ENCODE data around the gene DHX16. TPM values are rescaled to one million over a fixed set of nuclear protein-coding genes. Genes with fewer than 3 reads are reported as not detected.

Gene DHX16
- total RNA-seq (2022; extraction: Qiagen RNA extraction; ENCODE audit: low read depth): 25.2 to 28.6 TPM (median 27.3 TPM) in 5 replicates

DNA sequence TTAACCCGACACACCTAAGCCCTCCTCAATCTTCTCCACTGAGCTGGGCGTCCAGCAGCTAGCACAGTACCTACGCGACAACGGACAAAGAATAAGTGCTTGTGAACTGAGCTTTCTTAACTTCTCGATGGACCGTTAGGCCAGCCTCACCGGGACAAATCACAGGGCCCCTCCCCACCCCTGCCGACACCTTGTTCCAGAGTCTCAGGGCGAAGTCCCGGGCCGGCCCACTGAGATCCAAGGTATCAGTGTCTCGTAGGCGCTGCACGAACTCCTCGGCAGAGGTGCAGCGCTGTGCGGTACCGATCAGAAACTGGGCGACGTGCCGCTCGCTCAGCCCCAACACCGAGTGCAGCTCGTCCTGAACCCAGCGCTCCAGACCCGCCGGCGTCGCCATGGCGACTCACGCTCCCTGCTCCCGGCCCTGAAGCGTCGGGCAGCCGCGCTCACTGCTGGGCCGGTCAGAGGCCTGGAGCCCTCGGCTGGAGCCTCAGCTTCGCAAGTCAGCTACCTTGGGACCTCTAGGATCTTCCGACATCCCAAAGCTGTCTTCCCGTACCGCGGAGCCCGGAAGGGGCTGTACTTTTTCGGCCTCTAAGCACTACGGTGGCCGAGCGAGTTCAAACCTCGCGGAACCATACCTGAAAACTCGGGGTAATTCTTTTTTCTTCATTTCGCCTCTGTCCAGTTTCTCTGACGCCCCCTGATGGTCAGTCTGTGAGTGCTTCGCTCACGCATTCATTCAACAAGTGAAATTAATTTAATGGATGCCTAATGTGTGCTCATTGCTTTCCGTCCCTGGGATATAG is at the start of gene DHX16:
DHX16 (minus strand) TSS at position 562 of the 809 bp plus-strand sequence; CDS start at position 397, 165 bp downstream.

DNA sequence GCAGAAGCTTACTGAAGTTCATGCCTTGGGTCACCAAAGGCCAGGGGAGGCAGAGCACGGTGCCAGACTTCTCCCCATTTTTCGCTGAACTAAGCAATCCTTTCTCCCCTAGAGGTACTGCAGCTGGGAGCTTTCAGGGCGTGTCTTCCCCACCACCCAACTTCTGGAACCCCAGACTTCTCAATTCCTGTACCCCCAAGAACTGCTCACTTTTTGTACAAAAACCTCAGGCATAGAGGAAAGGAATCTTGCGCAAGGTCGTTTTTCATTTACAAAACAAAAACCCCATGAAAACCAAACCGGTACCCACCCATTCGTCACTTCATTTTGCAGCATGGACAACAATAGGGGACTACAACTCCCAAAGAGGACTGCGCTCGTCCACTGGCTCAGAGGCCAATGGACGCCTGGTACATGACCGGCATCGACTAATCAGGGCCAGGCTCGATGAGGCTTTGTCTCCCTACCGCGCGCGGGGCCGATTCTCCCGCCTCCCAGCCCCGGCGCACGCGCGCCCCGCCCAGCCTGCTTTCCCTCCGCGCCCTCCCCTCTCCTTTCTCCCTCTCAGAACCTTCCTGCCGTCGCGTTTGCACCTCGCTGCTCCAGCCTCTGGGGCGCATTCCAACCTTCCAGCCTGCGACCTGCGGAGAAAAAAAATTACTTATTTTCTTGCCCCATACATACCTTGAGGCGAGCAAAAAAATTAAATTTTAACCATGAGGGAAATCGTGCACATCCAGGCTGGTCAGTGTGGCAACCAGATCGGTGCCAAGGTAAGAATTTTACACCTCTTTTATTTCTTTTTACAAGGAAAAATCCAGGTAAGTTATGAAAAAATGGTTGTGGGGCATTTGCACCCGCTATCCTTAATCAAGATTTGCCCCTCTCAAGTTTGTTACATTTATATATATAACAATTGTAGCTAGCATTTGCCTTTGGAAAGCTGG is 47.3 kb upstream of the DHX16 start, which contains the start of gene TUBB:
TUBB (plus strand) TSS at position 562 of the 947 bp plus-strand sequence; CDS start at position 717, 155 bp downstream.

GRCh38 chr6:30717129-30717844 is 44.5 kb upstream of the DHX16 start, which contains the start of gene MDC1:
TSS of gene MDC1 (minus strand) at chr6:30717281. CDS start at chr6:30715175, 2,106 bp downstream.

DNA sequence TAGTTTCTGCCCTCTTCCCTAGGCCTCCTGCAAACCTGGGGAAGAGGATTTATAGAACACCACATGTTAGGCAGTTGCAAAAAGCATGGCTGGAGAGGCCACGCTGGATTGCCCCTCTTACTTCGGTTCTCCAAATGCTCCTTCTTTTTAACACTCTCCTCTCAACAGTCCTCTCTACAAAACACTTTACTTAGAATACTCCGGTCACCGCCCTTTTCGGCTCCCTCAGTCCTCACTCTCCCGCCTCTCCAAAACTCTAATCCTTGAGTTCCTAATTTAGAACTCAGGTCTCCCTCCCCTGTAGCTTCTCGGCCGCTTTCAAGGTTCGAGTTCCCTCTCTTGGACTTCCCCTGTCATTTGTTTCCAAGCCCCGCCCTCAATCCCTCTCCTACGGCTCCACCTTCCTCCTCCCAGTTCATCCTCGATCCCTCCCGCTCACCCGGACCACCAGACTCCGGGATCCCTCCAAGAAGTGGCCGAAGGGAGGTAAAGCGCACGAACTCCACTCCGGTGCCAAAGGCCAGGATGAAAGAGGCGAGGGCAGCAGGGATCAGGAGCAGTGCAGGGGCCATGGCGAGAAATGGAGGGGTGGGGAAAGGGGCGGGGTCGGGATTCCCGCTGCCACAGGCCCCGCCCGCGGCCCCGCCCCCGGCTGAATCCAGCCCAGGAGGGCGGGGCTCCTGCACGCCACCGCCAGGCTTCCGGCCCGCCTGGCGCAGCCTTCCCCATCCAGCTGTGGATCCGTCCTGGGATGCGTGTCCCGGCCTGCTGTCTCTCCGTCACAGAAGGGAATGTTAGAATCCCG is 17.8 kb upstream of the DHX16 start, which contains the start of gene NRM:
NRM (minus strand) TSS at position 582 of the 805 bp plus-strand sequence; CDS start at position 572, 10 bp downstream.

GRCh38 chr6:30686009-30686907 is 13.5 kb upstream of the DHX16 start, which contains the start of gene PPP1R18:
TSS of gene PPP1R18 (minus strand) at chr6:30686645. CDS start at chr6:30686018, 627 bp downstream.

DNA sequence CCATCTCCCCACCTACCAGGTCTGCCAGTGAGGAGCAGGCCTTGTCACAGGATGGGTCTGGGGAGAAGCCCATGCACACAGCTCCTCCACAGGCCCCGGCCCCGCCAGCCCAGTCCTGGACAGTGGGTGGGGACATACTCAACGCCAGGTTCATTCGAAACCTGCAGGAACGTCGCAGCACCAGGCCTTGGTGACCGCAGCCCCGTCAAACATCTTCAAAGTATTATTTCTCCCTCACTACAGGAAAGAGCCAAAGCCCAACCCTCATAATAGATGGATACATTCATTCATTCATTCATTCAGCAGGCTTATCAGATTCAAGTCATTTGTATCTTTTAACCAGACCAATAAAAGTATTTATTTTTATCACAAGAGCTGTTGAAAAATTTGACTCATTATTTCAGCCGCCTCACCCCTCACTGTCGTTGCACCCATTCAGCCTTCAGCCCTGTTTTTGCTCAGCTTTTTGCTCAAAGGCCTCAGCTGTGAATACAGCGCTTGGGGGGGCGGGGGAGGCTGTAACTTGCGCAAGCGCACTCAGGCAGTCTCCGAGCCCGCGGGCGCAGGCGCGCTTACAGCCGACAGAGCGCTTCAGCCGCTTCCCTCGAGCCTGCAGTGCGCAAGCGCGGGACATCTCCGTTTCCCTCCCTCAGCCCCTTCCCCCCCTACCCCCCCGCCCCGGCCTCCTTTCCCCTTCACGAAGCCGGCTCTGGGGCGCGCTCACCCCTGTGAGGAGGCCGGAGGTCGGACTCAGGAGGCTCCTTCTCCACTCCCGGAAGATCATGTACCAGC is 26.2 kb downstream of the DHX16 start, which contains the start of gene C6orf136:
C6orf136 (plus strand) TSS at position 684 of the 792 bp plus-strand sequence; CDS start at position 783, 99 bp downstream.

GRCh38 chr6:30626484-30627366 is 46.1 kb downstream of the DHX16 start, which contains the start of gene ATAT1:
TSS of gene ATAT1 (plus strand) at chr6:30626874.

DNA sequence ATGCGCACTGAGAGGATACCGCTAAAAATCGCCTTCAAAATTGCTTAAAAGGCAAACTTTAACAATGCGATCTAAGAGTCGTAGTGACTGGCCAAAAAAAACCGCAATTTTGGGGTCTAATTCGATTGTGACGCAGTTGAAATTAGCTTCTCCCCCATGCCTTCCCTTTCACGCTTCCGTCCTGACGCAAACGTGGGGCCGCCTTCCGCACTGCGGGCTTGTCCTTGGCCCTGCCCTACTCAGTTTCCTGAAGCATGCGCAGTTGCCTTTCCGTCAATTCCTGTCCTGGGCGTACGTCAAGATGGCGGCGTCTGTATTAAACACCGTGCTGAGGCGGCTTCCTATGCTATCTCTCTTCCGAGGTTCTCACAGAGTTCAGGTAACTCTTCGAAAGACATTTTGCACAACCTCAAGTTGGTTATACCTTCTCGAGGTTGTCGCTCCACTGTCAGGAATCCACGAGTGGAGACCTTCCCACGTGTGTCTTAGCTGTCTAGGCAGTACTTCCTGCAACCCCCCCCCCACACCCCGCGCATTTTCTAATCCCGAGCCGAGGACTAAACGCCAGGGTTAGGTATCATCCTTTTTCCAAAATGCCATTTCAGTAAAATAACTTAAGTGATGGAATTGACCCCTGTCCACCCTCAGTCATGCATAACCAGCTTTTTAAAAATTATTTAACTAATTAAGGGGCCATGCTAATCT is 55.1 kb downstream of the DHX16 start, which contains the start of gene MRPS18B:
MRPS18B (plus strand) TSS at position 276 of the 705 bp plus-strand sequence; CDS start at position 302, 26 bp downstream.

GRCh38 chr6:30616811-30617564 is 55.8 kb downstream of the DHX16 start, which contains the start of gene PPP1R10:
TSS of gene PPP1R10 (minus strand) at chr6:30617243. CDS start at chr6:30609944, 7,299 bp downstream.

Other genes with a start within 250 kb of the DHX16 start
- gene HLA-E, start 183.5 kb downstream of the DHX16 start, total RNA-seq (2022; extraction: Qiagen RNA extraction; ENCODE audit: low read depth): 60.5 to 67.0 TPM (median 61.0 TPM) in 5 replicates
- 26.4 to 35.9 TPM (median 35.3 TPM) in 5 replicates for gene GNL1, start 116.5 kb downstream of the DHX16 start, total RNA-seq (2022; extraction: Qiagen RNA extraction; ENCODE audit: low read depth)
- gene PRR3, start 115.7 kb downstream of the DHX16 start, total RNA-seq (2022; extraction: Qiagen RNA extraction; ENCODE audit: low read depth): 15.3 to 16.8 TPM (median 16.2 TPM) in 5 replicates
- 46.8 to 53.5 TPM (median 48.8 TPM) in 5 replicates for gene ABCF1, start 101.6 kb downstream of the DHX16 start, total RNA-seq (2022; extraction: Qiagen RNA extraction; ENCODE audit: low read depth)
- gene PPP1R10, start 55.8 kb downstream of the DHX16 start, total RNA-seq (2022; extraction: Qiagen RNA extraction; ENCODE audit: low read depth): 28.2 to 45.7 TPM (median 30.2 TPM) in 5 replicates
- gene MRPS18B, start 55.2 kb downstream of the DHX16 start, total RNA-seq (2022; extraction: Qiagen RNA extraction; ENCODE audit: low read depth): 68.5 to 99.0 TPM (median 70.9 TPM) in 5 replicates
- 4.4 to 6.1 TPM (median 5.5 TPM) in 5 replicates for gene ATAT1, start 46.1 kb downstream of the DHX16 start, total RNA-seq (2022; extraction: Qiagen RNA extraction; ENCODE audit: low read depth)
- gene C6orf136, start 25.9 kb downstream of the DHX16 start, total RNA-seq (2022; extraction: Qiagen RNA extraction; ENCODE audit: low read depth): 9.9 to 15.6 TPM (median 13.1 TPM) in 5 replicates
- 41.1 to 45.8 TPM (median 42.7 TPM) in 5 replicates for gene PPP1R18, start 13.6 kb upstream of the DHX16 start, total RNA-seq (2022; extraction: Qiagen RNA extraction; ENCODE audit: low read depth)
- gene NRM, start 18.0 kb upstream of the DHX16 start, total RNA-seq (2022; extraction: Qiagen RNA extraction; ENCODE audit: low read depth): 20.5 to 30.6 TPM (median 26.1 TPM) in 5 replicates
- 14.8 to 21.4 TPM (median 16.4 TPM) in 5 replicates for gene MDC1, start 44.3 kb upstream of the DHX16 start, total RNA-seq (2022; extraction: Qiagen RNA extraction; ENCODE audit: low read depth)
- 773 to 946 TPM (median 885 TPM) in 5 replicates for gene TUBB, start 47.3 kb upstream of the DHX16 start, total RNA-seq (2022; extraction: Qiagen RNA extraction; ENCODE audit: low read depth)
- gene FLOT1, start 69.7 kb upstream of the DHX16 start, total RNA-seq (2022; extraction: Qiagen RNA extraction; ENCODE audit: low read depth): 79.1 to 93.4 TPM (median 90.3 TPM) in 5 replicates
- 66.7 to 100 TPM (median 95.1 TPM) in 5 replicates for gene IER3, start 71.5 kb upstream of the DHX16 start, total RNA-seq (2022; extraction: Qiagen RNA extraction; ENCODE audit: low read depth)
- 52.0 to 64.5 TPM (median 60.6 TPM) in 5 replicates for gene DDR1, start 211.5 kb upstream of the DHX16 start, total RNA-seq (2022; extraction: Qiagen RNA extraction; ENCODE audit: low read depth)
- 18.6 to 23.4 TPM (median 19.9 TPM) in 5 replicates for gene GTF2H4, start 235.2 kb upstream of the DHX16 start, total RNA-seq (2022; extraction: Qiagen RNA extraction; ENCODE audit: low read depth)
- gene VARS2, start 241.2 kb upstream of the DHX16 start, total RNA-seq (2022; extraction: Qiagen RNA extraction; ENCODE audit: low read depth): 11.0 to 15.5 TPM (median 13.3 TPM) in 5 replicates